Lower leg skin (tissue), 3 donors: Measurements from ENCODE around the gene COL25A1.

ENCODE experiments used
- CTCF ChIP-seq, 3 donors: fragments of 450-650 bp; IDR thresholded peaks; one replicate each; pipeline ENCODE4 v1.5.1; 2016; ENCODE audit warnings: antibody characterized with exemption in 3 of 3, mild to moderate bottlenecking in 3 of 3, moderate library complexity in 2 of 3
- POLR2A ChIP-seq, 2 donors: fragments of 450-650 bp; IDR thresholded peaks; one replicate each; pipeline ENCODE4 v1.6.1; 2016 to 2017; ENCODE audit warnings: antibody characterized with exemption in 2 of 2, mild to moderate bottlenecking in 1 of 2, moderate library complexity in 1 of 2

GRCh38 chr4:108786351-108786750 lies 516.1 kb downstream of the COL25A1 start:
- TF ChIP-seq POLR2A (IDR thresholded peaks at IDR 0.05), result no peak
- TF ChIP-seq CTCF (IDR thresholded peaks at IDR 0.05), result no peak
